OCI-LY7 (cell line): ENCODE measurements around the gene FSIP1.

ENCODE experiments used
- CTCF ChIP-seq: fragments of 200-600 bp; sonication (generic); conservative IDR thresholded peaks from 2 replicates; pipeline ENCODE4 v1.5.1; 2014; ENCODE audit warnings: mild to moderate bottlenecking, antibody characterized with exemption, low read length, moderate library complexity, mixed read lengths
- EZH2phosphoT487 ChIP-seq: fragments of 200-600 bp; sonication (generic); IDR thresholded peaks from 2 replicates; pipeline ENCODE4 v1.6.1; 2018; ENCODE audit warnings: low read depth, borderline replicate concordance, mild to moderate bottlenecking, mixed run types, antibody characterized with exemption, low read length, moderate library complexity, mixed read lengths

GRCh38 chr15:39680868-39681267, 101.8 kb downstream of the FSIP1 start:
- no peak for TF ChIP-seq CTCF
- TF ChIP-seq EZH2phosphoT487 = no peak
